GM12801 (cell line): ENCODE results near the gene CAMSAP3.

Experiments
- CTCF ChIP-seq: IDR thresholded peaks from one replicate; pipeline ENCODE4 v1.5.1; 2011; ENCODE audit warnings: control low read depth; ENCODE audit not compliant: insufficient read length; ENCODE audit errors: extremely low read depth

CAMSAP3 gene

GRCh38 chr19:7579182-7579581 lies 16.5 kb upstream of the CAMSAP3 start:
- TF ChIP-seq CTCF, result no peak

GRCh38 chr19:7582446-7582845 lies 13.2 kb upstream of the CAMSAP3 start:
- TF ChIP-seq CTCF, result no peak

GRCh38 chr19:7589822-7590221 lies 5.8 kb upstream of the CAMSAP3 start:
- TF ChIP-seq CTCF, result no peak

- TF ChIP-seq CTCF, result no peak
Observed at GRCh38 chr19:7590256-7590655, 5.4 kb upstream of the CAMSAP3 start.

GRCh38 chr19:7596211-7596937 lies 711 bp downstream of the CAMSAP3 start:
- no peak for TF ChIP-seq CTCF

GRCh38 chr19:7597689-7598088 lies 2.0 kb downstream of the CAMSAP3 start:
- no peak for TF ChIP-seq CTCF

GRCh38 chr19:7598180-7598579 lies 2.5 kb downstream of the CAMSAP3 start:
- no peak for TF ChIP-seq CTCF
